ENCODE data around the gene AKAP11. TPM values are rescaled to one million over a fixed set of nuclear protein-coding genes. Genes with fewer than 3 reads are reported as not detected.

Gene AKAP11
- total RNA-seq, 1 donor from 2014 or later: 28.7 TPM

DNA sequence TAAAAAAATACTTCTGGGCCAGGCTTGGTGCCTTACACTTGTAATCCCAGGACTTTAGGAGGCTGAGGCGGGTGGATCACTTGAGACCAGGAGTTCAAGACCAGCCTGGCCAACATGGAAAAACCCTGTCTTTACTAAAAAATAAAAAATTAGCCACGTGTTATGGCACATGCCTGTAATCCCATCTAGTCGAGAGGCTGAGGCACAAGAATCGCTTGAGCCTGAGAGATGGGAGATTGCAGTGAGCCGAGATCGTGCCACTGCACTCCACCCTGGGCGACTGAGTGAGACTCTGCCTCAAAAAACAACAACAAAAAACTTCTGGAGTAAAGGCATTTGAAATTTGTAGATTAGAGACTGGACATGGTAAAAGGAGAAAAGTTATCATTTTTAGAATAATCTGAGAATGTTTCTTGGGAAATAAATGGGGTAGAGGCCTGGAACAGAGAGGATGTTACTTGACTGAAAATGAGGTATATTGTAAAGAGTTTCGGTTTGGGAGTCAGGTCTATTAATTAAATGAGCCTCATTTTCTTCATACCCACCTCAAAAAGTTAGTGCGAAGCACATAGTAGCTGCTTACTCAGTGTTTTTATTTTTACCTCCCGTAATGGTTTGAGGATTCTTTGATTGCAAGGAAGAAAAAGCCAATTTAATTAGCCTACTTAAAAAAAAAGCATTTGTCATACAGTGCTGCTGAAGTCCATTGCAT is 2.6 kb downstream of the AKAP11 start:
- no peak for DNase-seq (ENCODE audit: low spot score)

DNA sequence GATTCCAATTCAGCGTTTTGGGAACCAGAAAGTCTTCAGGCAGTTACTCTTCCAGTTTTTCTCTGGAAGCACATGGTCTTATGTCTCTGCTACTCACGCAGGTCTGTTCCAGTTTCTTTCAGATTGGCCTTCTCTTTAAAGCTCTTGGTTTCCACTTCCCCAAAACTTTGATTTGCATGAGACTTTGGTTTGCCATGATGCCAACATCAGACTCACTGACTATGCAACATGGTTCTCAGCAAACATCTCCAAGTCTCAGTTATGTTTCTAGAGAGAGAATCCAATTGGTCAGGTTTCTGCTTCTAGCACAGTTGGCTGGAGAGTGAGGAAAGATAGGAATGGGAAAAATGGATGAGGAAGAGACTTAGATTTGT is 3.1 kb downstream of the AKAP11 start:
- no peak for DNase-seq (ENCODE audit: low spot score)

DNA sequence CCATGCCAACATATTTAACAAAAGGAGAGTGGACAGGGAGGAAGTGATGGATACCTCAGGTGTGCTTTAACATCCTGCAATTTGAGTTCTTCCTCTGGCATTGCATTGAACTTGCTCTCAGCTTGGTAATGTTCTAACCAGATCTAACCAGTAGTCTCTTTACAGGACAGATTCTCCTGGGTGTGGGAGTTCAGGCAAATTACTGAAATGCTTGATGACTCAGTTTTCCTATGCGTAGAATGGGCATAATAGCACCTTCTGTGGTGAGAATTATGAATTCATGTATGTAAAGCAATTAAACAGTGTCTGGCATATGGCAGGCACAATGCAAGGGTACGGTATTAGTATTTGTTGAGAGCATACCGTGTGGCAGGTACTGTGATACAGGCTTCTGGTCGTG is 3.6 kb downstream of the AKAP11 start:
- DNase-seq (ENCODE audit: low spot score): no peak

DNA sequence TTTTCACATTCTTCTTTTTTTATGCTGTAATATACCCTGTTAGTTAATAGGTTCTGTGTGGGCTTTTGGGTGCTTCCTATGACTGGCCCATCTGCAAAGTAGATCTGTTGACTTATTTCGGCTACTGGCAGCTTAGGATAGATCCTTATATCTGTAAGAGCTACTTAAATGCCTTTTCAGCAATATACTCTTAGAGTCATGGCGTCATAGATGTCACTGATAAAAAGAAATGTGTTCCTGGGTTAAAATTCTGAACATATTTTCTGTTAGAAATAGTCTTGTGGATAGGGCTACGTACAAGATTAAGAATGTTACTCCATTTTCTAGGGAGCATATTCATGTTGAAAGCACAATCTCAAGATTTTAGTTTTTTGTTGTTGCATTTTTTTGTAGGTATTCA is 4.7 kb downstream of the AKAP11 start:
- no peak for DNase-seq (ENCODE audit: low spot score)

DNA sequence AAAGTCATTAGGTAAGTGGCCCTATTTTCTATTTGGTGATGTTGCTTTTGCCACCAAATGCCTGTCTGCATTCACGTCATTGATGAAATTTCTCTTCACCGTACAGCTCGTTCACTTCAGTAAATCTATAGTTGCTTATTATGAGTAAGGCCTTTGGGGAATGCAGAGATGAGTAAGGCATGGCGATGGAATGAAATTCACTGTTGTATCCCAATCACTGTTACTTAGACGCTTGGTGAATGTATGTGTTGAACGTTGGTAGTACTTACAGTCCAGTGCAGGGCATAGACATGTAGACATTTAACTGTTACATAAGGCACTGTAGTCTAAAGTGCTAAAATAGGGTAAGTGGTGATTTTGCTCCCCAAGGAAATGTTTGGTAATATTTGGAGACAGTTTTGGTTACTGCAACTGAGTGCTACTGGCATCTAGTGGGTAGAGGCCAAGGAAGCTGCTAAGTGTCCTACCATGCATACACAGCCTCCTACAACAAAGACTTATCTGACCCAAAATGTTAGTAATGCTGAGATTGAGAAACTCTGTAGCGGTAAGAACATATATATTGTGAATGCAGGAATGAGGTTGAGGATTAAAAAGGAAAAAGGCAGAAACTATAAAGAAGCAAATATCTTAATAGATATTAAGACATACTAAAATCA is 5.8 kb downstream of the AKAP11 start:
- DNase-seq (ENCODE audit: low spot score): no peak

DNA sequence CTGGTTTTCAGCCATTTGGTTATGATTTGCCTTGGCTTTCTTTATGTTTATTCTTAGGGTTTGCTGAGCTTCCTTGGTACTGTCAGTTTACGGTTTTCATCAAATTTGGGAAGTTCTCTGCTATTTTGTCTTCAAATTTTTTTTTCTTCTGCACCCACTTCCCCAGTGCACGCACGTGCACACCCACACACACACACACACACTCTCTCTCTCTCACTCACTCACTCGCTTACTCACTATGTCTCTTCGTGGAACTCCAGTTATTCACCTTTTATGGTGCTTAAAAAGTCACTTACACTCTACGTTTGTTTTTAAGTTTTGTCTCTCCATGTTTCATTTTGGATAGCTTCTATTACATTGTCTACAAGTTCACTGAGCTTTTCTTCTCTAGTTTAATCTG is 7.1 kb downstream of the AKAP11 start:
- no peak for DNase-seq (ENCODE audit: low spot score)

DNA sequence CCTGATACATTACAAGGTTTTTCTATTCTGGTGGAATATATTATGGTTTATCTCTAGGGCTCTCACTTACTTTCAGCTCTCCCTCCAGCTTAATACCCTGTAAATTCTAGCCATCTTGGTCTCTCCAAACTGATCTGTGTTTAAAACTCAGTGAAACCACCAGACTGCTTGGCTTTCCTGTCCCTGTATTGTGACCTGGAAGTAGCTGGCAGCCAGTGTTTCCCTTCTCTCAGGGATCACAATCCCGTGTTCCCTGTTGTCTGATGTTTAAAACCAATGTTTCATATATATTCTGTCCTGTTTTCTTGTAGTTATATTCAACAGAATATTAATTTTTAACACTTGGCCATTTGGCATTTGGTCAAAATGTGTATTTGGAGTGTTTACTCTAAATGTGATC is 8.0 kb downstream of the AKAP11 start:
- DNase-seq (ENCODE audit: low spot score): no peak

DNA sequence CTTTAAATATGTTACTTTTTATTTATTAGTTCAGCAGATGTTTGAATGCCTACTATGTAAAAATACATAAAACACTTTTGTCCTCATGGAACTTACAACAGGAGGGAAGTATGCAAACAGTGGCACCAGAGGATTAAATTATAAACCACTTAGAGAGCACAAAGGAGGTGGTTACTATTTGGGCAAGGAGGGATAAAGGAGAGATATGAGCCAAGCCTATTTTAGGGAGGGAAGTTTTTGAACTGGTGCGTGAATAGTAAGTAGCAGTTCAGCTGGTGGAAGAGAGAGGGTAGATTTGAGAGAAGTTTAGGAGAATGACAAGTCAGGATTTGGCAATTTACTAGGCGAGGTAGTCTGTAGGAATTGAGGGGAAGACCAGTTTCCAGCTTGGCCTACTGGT is 8.6 kb downstream of the AKAP11 start:
- DNase-seq (ENCODE audit: low spot score): no peak

DNA sequence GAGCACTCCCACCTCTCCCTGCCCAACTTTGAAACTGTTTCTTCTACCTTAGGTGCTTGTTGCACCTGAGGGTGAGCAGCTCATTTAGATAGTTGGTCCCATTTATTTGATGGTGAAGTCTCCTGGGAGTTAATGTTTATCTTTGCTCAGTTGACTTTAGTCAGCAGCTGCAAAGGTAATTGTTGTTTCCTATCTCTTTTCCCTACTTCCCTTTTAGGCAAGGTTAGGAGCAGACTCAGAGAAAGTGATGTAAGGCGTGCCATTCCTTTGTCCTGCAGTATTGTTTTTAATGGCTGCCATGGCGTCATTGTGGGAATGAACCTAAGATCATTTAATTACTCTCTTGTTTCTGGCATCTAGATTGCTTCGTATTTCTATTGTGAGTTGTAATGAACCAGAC is 11.6 kb downstream of the AKAP11 start:
- no peak for DNase-seq (ENCODE audit: low spot score)

DNA sequence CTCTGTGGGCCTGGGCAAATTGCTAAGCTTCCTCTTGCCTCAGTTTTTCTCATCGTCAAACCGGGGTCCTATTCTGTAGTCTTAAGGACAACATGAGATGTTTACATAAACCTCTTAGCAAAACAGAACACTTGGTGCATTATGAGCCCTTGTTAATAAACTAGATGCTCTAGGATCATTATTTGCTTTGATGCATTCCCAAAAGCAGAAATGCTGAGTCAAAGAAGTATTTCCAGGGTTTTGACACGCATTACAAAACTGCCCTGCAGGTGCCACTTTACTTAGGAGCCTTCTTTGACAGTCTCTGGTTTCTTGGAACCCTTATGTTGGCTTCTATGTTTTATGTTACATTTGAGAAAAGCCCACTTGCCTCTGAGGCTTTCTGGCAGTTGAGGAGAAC is 12.1 kb downstream of the AKAP11 start:
- no peak for DNase-seq (ENCODE audit: low spot score)

DNA sequence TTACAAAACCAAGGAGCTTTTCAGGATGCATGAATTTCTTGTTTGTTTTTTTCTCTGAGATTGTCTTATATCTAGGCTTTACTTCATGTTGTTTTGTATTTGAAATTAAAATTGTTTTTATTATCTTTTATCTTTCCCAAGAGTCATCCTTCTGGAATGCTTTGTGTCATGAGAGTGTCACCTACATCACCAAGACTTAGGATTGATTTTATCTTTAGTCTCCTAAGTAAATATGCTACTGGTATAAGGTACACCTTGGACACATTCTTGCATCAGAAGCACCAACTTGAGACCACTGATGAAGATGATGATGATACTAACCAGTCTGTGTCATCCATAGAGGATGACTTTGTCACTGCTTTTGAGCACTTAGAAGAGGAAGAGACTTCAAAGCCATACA is 26.4 kb downstream of the AKAP11 start:
- no peak for DNase-seq (ENCODE audit: low spot score)

DNA sequence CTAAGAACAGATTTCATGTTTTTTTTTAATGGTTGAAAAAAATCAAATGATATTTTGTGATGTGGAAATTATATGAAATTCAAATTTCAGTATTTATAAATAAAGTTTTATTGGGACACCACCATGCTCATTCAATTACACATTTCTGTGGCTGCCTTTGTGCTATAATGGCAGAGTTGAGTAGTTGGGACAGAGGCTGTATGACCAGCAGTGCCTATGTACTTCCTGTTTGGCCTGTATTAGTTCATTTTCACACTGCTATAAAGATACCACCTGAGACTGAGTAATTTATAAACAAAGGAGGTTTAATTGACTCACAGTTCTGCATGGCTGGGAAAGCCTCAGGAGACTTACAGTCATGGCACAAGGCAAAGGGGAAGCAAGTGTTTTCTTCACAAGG is 33.6 kb downstream of the AKAP11 start:
- no peak for DNase-seq (ENCODE audit: low spot score)

DNA sequence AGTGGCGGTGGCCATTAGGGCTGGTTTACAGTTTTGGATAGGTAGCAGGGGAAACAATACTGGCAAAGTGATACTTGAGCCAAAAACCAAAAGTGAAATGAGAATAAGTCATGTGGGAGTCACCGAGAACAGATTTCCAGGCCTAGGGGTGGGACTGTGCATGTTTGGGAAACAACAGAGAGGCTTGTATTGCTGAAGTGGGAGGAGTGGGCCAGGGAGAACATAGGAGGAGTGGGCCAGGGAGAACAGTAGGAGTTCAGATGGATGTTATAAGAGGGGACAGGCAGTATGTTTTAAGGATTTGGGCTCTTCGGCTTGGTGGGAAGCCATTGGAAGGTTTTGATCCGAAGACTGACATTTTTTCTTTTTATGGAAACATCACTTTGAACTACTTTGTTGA is 35.5 kb downstream of the AKAP11 start:
- DNase-seq (ENCODE audit: low spot score): no peak

DNA sequence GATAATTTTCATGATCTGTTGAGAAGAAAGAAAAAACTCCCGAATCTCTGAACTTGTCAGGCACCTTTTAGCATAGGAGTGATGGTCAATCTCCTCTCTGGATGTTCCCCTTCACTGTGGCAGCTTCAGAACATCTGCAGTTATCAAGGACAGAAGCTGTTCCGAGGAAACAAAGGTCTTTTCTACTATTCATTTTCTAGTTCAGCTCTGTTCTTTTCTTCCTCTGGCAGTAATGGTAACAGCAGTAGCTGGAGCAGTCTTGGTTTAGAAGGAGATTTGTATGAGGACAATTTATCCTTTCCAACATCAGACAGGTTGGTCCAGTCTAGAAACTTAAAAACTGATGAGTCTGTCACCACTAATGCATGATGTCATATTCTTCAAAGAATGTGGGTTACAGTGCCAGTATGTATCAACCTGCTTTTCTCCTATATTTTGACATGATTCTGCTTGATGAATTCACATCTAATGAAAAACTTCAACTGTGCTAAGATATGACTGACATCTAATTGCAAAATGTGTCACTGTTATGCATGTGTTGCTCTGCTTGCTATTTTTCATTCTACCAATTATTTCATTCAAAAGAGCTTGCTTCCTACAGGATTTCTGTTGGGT is 41.0 kb downstream of the AKAP11 start:
- DNase-seq (ENCODE audit: low spot score): no peak

DNA sequence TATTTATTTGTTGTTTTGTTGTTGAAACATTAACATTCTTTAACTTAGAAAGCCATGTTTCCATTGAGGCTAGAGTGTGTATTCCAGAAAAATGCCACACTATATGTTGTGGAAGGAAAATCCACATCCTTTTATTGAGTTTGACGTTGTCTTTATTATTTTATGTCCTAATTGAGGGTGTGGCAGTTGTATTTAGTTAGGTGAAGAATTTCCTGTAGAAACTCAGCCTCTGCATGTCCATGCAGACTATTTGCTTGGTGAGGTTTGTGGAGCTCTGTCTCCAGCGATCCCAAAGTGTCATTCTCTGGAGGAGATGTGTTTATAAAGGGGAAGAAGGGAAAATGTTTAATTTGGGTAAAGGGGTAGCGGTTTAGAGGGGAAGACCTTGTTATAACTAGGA is 46.6 kb downstream of the AKAP11 start:
- no peak for DNase-seq (ENCODE audit: low spot score)

DNA sequence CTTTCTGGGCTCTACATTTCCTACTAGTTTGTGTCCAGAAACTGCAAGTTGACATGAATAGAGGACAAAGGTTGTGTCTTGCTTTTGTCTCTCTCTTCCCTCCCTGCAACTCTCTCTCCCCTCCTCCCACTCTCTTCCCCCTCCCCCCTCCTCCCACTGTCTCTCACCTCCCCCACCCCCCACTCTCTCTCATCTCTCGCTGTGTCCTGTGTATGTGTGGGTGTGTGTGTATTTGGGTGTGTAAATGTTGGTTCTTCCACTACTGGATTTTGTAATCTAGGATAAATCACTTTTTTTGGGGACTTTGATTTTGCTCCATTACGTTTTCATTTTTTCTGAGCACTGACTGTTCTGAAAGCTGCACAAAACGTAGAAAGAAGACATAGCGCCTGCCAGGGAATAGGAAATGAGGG is 48.4 kb downstream of the AKAP11 start:
- DNase-seq (ENCODE audit: low spot score): no peak

DNA sequence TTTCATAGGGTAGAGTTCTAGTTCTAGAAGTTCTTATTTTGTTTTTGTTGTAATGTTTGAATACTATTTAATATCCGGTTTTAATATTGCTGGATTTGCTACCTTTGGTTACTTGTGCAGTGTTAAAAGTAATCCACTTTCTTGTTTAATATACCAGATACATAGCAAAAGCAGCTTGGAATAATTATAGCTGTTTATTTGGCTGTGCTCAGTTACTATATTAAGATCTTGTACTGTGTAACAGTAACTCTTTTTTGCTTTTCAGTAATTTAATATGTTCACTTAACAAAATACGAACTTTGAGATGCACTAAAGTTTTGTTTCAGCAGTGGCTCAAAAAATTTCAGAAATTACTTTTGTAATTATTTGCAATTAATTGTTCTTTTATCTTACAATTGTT is 50.9 kb downstream of the AKAP11 start:
- no peak for DNase-seq (ENCODE audit: low spot score)

DNA sequence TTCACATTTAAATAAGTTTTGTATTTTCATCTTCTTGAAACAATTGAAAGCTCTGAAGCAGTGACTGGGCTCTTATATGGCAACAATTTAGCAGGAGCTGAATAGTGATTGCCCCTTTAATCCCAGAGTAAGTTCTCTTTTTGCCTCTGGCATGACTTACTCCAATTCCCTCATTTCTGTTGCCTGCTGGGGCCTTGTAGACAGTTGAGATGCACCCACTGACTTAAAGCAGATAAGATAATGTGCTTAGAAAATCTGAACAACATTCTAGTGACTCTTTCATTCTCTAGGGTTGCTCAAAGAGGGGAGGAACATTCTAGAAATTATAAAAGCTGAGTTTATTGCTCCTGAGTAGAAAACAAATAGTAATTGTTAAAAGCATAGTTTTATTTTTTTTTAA is 52.8 kb downstream of the AKAP11 start:
- no peak for DNase-seq (ENCODE audit: low spot score)

DNA sequence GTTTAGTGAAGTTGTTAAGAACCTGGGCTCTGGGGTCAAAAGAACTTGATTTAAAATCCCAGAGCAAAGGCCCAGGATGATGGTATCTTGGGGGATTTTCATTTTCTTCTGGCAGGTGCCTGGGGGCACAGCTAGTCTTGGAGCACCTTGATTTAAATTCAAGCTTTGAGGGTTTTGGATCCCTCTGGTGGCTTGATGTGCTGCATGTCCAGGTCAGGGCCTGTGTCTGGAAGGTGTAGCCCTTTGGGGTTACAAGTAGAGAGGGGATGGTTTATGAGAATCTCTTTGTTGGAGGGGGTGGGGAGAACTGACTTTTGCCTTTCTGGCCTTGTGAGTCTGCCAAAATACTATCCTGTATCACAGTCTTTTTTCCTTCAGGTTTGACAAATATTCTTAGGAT is 55.8 kb downstream of the AKAP11 start:
- no peak for DNase-seq (ENCODE audit: low spot score)

DNA sequence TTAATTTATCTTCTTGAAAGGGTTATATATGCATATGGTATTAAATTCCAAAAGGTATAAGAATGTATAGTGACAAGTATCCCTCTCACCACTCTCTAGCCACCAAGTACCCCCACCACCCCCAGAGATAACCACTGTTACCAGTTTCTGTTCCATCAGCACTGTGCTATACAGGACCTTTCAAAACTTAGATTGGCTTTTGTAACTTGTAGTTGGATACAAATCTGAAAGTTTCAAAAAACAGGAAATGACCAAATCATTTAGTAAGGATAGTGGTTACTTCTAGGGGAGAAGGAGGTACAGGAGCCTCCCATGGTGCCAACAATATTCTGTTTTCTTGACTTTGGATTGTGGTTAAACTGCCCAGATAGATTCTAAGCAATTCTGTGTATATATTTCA is 56.7 kb downstream of the AKAP11 start:
- DNase-seq (ENCODE audit: low spot score): no peak

DNA sequence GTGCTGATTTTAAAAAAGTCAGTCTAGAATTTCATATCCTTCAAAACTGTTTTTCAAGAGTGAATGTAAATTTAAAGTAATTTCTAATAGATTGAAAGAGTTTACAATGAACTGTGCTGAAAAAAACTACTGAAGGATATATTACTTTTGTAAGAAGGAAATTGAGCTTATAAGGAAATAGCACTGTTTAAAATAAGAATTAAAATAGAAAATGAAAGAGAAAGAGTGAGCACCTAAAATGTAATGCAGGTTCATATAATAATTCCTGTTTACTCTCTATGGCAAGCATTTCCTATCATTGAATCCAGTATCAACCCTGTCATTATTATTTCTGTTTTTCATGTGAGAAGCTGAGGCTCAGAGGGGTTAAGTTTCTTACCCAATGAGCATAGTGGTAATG is 57.3 kb downstream of the AKAP11 start:
- no peak for DNase-seq (ENCODE audit: low spot score)

DNA sequence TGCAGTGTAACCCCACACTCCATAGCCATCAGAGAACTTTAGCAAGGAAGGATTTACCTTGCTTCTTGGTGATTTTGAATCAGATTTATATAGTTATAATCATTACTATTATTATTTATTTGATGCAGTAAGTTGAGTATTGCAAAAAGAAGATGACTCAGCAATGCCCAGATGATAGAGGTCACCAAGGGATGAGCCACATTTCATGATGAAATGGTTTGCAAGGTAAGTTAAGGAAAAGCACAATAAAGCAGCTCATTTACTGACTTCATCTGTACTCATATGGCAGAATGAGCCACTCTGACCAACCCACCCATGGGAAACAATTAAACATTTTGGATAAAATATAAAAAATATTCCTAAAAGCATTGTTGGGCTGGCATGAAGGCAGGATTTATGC is 59.1 kb downstream of the AKAP11 start:
- no peak for DNase-seq (ENCODE audit: low spot score)

Data from mesenteric fat pad (tissue), 1 donor.